Esophagus (tissue), 2 donors: Measurements from ENCODE around the gene MYADM. TPM values are rescaled to one million over a fixed set of nuclear protein-coding genes. Genes with fewer than 3 reads are reported as not detected.
A peak's percentile ranks its signal among the peaks of the same experiment; 100 is the strongest.
"Not testable (repeated sequence)": the region's sequence is repeated elsewhere in the genome, so short reads cannot be mapped to it uniquely, and the experiment has no call there.

Experiments
- H3K27ac ChIP-seq, 2 donors: one replicate each; pipeline ENCODE4 v1.5.1; 2013; ENCODE audit warnings: low read depth in 2 of 2, mild to moderate bottlenecking in 2 of 2, inconsistent platforms in 1 of 2, low read length in 1 of 2, moderate library complexity in 1 of 2
- H3K27me3 ChIP-seq, 2 donors: one replicate each; pipeline ENCODE4 v1.6.1; 2013; ENCODE audit warnings: low read length in 2 of 2, control low read depth in 1 of 2, mild to moderate bottlenecking in 1 of 2; ENCODE audit not compliant: insufficient read depth in 2 of 2, control insufficient read depth in 1 of 2
- H3K36me3 ChIP-seq, 2 donors: one replicate each; pipeline ENCODE4 v1.6.1; 2013; ENCODE audit warnings: low read length in 1 of 2; ENCODE audit not compliant: control insufficient read depth in 2 of 2, insufficient read depth in 2 of 2
- H3K4me1 ChIP-seq, 2 donors: one replicate each; pipeline ENCODE4 v1.6.1; 2013; ENCODE audit warnings: low read length in 1 of 2; ENCODE audit not compliant: control insufficient read depth in 2 of 2, insufficient read depth in 2 of 2
- H3K4me3 ChIP-seq, 2 donors: one replicate each; pipeline ENCODE4 v1.5.1; 2013; ENCODE audit warnings: low read length in 2 of 2, mild to moderate bottlenecking in 2 of 2, low read depth in 1 of 2, moderate library complexity in 1 of 2
- H3K9me3 ChIP-seq, 2 donors: one replicate each; pipeline ENCODE4 v1.6.1; 2013; ENCODE audit warnings: mild to moderate bottlenecking in 2 of 2, low read depth in 1 of 2, low read length in 1 of 2, moderate library complexity in 1 of 2; ENCODE audit not compliant: control insufficient read depth in 2 of 2, insufficient read depth in 1 of 2
- WGBS, 2 donors: extraction: QIAGEN DNeasy Blood & Tissue Kit; methylation state at CpG; one replicate each; pipeline ENCODE4 v1.1.7; 2013; 5-methylcytosine and 5-hydroxymethylcytosine counted together
- polyA plus RNA-seq, 2 donors: library from polyadenylated mRNA; stranded (reverse); fragments of 200-250 nt; gene quantifications; one replicate each; pipeline ENCODE4 v1.2.3, GENCODE V29; 2013
- donor health status: healthy with polysubstance abuse.
- donor health status: Bipolar disorder and iron deficiency.

The MYADM gene
- polyA plus RNA-seq, 2 donors: 9.3 to 20.4 TPM

DNA sequence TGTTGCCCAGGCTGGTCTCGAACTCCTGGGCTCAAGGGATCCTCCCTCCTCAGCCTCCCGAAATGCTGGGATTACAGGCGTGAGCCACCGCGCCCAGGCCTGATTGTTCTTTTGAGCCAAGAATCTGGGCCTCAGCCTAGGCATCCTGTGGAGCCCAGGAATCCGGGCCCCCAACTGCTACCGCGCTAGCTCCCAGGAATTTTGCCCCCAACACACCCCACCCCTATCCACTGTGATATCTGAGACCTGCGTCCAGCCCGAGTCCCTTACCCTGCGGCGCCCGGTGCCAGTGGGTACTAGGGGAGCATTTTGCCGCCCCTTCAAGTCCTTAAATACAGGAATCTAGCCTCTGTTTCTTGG lies 838 bp upstream of the MYADM start:
- Histone ChIP-seq H3K4me3 (peak overlapping the region; percentile 37 to 57), H3K9me3 (no peaks in the 10 kb centered on the region), H3K36me3 (no peaks in the 10 kb centered on the region), H3K27me3 (no peaks in the 10 kb centered on the region), H3K27ac (peak overlapping the region; percentile 94 to 96), H3K4me1 (peaks cover 0 to 5% of the 10 kb centered on the region in 2 donors)
- 16 to 28% methylated on average over 14 of the region's 14 CpGs for WGBS, 2 donors

GRCh38 chr19:53868091-53868891 lies 608 bp downstream of the MYADM start:
- Histone ChIP-seq H3K36me3 (no peaks in the 10 kb centered on the region), H3K4me1 (peaks cover 0 to 5% of the 10 kb centered on the region in 2 donors), H3K4me3 (peak overlapping the region; percentile 57 to 66), H3K27me3 (no peaks in the 10 kb centered on the region), H3K27ac (peak overlapping the region; percentile 79 to 89), H3K9me3 (no peaks in the 10 kb centered on the region)
- 0 to 1% methylated on average over 32 to 35 of the region's 37 CpGs for WGBS, 2 donors

GRCh38 chr19:53868892-53869804 lies 1.5 kb downstream of the MYADM start:
- Histone ChIP-seq H3K9me3 (no peaks in the 10 kb centered on the region), H3K27me3 (no peaks in the 10 kb centered on the region), H3K27ac (peak overlapping the region; percentile 79 to 89), H3K4me1 (peaks cover 0 to 5% of the 10 kb centered on the region in 2 donors), H3K4me3 (peak overlapping the region; percentile 57 to 66), H3K36me3 (peaks cover 0 to 6% of the 10 kb centered on the region in 2 donors)
- 0 to 1% methylated on average over 51 to 75 of the region's 75 CpGs for WGBS, 2 donors

DNA sequence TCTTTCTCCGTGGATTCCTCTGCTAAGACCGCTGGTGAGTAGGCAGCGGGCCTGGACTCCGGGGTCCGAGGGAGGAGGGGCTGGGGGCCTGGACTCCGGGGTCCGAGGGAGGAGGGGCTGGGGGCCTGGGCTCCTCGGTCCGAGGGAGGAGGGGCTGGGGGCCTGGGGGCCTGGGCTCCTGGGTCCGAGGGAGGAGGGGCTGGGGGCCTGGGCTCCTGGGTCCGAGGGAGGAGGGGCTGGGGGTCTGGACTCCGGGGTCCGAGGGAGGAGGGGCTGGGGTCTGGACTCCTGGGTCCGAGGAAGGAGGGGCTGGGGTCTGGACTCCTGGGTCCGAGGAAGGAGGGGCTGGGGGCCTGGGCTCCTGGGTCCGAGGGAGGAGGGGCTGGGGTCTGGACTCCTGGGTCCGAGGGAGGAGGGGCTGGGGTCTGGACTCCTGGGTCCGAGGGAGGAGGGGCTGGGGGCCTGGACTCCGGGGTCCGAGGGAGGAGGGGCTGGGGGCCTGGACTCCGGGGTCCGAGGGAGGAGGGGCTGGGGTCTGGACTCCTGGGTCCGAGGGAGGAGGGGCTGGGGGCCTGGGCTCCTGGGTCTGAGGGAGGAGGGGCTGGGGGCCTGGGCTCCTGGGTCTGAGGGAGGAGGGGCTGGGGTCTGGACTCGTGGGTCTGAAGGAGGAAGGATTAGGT lies 2.3 kb downstream of the MYADM start:
- 4 to 5% methylated on average over 22 to 24 of the region's 24 CpGs for WGBS, 2 donors
- not testable (repeated sequence) for H3K9me3 ChIP-seq

DNA sequence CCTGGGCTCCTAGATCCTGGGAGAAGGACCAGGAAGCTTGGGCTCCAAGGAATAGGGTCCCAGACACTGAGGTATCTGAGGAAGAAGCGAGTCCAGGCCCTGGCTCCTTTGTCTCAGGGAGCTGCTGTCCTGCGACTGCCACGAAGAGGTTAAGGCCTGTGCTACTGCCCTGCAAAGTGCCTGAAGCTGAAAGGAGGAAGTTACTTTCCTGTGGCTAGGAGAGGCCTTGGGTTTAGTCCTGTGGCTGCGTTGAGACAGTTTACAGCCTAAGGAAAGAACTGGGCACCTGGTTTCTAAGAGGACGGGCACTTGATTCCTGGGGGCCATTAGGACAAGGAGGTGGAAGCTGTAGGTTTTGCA lies 2.8 kb downstream of the MYADM start:
- no peaks in the 10 kb centered on the region for H3K27me3 ChIP-seq
- peaks cover 0 to 5% of the 10 kb centered on the region in 2 donors for H3K4me1 ChIP-seq
- H3K9me3 ChIP-seq: no peaks in the 10 kb centered on the region
- 38 to 53% methylated on average over 5 of the region's 5 CpGs for WGBS, 2 donors
- H3K36me3 ChIP-seq: peaks cover 0 to 7% of the 10 kb centered on the region in 2 donors
- H3K27ac ChIP-seq: peak overlapping the region; percentile 21 to 43
- no peak overlapping the region for H3K4me3 ChIP-seq

More for the DNA sequence above, 2.3 kb downstream of the MYADM start:
- H3K27me3 ChIP-seq, H3K36me3 ChIP-seq, H3K4me1 ChIP-seq: not testable (repeated sequence)
- peak overlapping the region; percentile 20 to 89 for H3K27ac ChIP-seq
- peak overlapping the region; percentile 57 to 66 for H3K4me3 ChIP-seq

- Histone ChIP-seq H3K4me1 (peaks cover 0 to 5% of the 10 kb centered on the region in 2 donors), H3K27me3 (no peaks in the 10 kb centered on the region), H3K27ac (no peak overlapping the region), H3K9me3 (no peaks in the 10 kb centered on the region), H3K4me3 (no peak overlapping the region), H3K36me3 (peaks cover 0 to 7% of the 10 kb centered on the region in 2 donors)
- 49 to 53% methylated on average over 7 of the region's 7 CpGs for WGBS, 2 donors
Observed at GRCh38 chr19:53871454-53871853, 3.8 kb downstream of the MYADM start.

DNA sequence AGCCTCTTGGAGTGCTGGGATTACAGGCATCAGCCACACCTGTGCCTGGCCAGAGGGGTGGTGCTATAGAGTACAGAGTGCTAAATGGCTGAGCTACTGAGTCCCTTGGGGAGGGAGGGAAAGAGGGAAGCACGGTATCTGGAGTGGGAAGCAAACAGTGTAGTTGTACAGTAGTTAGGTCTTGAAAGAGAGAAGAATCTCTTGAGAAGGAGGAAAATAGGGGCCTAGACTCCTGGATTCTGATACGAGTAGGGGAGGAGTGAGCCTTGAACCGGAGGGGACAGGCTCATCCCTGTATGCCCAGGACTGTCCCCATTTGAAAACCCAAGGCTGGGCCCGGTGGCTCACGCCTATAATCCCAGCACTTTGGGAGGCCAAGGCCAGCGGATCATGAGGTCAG lies 5.1 kb downstream of the MYADM start:
- Histone ChIP-seq H3K36me3 (peaks cover 0 to 7% of the 10 kb centered on the region in 2 donors), H3K27me3 (no peaks in the 10 kb centered on the region), H3K9me3 (no peaks in the 10 kb centered on the region), H3K4me1 (no peaks in the 10 kb centered on the region), H3K27ac (no peak overlapping the region), H3K4me3 (no peak overlapping the region)
- 72 to 74% methylated on average over 6 of the region's 6 CpGs for WGBS, 2 donors

DNA sequence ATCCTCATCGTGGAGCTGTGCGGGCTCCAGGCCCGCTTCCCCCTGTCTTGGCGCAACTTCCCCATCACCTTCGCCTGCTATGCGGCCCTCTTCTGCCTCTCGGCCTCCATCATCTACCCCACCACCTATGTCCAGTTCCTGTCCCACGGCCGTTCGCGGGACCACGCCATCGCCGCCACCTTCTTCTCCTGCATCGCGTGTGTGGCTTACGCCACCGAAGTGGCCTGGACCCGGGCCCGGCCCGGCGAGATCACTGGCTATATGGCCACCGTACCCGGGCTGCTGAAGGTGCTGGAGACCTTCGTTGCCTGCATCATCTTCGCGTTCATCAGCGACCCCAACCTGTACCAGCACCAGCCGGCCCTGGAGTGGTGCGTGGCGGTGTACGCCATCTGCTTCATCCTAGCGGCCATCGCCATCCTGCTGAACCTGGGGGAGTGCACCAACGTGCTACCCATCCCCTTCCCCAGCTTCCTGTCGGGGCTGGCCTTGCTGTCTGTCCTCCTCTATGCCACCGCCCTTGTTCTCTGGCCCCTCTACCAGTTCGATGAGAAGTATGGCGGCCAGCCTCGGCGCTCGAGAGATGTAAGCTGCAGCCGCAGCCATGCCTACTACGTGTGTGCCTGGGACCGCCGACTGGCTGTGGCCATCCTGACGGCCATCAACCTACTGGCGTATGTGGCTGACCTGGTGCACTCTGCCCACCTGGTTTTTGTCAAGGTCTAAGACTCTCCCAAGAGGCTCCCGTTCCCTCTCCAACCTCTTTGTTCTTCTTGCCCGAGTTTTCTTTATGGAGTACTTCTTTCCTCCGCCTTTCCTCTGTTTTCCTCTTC lies 6.3 kb downstream of the MYADM start:
- no peaks in the 10 kb centered on the region for H3K9me3 ChIP-seq
- WGBS, 2 donors: 90 to 92% methylated on average over 51 of the region's 51 CpGs
- no peak overlapping the region for H3K27ac ChIP-seq
- no peak overlapping the region for H3K4me3 ChIP-seq
- no peaks in the 10 kb centered on the region for H3K27me3 ChIP-seq
- H3K36me3 ChIP-seq: peaks cover 0 to 7% of the 10 kb centered on the region in 2 donors
- peaks cover 0 to 3% of the 10 kb centered on the region in 2 donors for H3K4me1 ChIP-seq

DNA sequence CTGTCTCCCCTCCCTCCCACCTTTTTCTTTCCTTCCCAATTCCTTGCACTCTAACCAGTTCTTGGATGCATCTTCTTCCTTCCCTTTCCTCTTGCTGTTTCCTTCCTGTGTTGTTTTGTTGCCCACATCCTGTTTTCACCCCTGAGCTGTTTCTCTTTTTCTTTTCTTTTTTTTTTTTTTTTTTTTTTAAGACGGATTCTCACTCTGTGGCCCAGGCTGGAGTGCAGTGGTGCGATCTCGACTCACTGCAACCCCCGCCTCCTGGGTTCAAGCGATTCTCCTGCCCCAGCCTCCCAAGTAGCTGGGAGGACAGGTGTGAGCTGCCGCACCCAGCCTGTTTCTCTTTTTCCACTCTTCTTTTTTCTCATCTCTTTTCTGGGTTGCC lies 6.9 kb downstream of the MYADM start:
- Histone ChIP-seq H3K4me1 (peaks cover 0 to 4% of the 10 kb centered on the region in 2 donors), H3K27ac (no peak overlapping the region)

More for the DNA sequence above, 6.9 kb downstream of the MYADM start:
- peaks cover 0 to 7% of the 10 kb centered on the region in 2 donors for H3K36me3 ChIP-seq
- WGBS, 2 donors: 70 to 72% methylated on average over 4 to 6 of the region's 6 CpGs
- H3K9me3 ChIP-seq: no peaks in the 10 kb centered on the region
- no peaks in the 10 kb centered on the region for H3K27me3 ChIP-seq
- no peak overlapping the region for H3K4me3 ChIP-seq
